ENCODE measurements around the gene SLC49A4. TPM values are rescaled to one million over a fixed set of nuclear protein-coding genes. Genes with fewer than 3 reads are reported as not detected.

The SLC49A4 gene
- total RNA-seq, 1 experiment from 2014 or later: 14.1 TPM

DNA sequence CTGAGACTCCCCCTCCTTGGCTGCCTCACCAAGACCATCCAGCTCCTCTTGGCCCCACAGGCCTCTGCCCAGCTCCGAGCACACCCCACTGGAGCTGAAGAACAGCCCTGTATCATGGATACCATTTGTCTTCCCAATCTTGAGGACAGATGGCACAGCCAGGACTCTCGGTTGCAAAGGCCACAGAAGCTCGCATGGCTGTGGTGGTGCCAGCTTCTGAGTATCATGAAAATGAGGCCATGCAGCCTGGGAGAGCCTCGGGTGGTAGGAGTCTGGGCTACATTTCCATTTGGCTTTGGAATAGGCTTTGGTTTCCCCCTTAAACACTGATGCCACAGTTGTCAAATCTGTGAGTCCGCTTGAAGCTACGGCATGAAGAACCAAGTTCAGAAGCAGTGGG lies 126.1 kb downstream of the SLC49A4 start:
- CTCF ChIA-PET: no interaction called here

DNA sequence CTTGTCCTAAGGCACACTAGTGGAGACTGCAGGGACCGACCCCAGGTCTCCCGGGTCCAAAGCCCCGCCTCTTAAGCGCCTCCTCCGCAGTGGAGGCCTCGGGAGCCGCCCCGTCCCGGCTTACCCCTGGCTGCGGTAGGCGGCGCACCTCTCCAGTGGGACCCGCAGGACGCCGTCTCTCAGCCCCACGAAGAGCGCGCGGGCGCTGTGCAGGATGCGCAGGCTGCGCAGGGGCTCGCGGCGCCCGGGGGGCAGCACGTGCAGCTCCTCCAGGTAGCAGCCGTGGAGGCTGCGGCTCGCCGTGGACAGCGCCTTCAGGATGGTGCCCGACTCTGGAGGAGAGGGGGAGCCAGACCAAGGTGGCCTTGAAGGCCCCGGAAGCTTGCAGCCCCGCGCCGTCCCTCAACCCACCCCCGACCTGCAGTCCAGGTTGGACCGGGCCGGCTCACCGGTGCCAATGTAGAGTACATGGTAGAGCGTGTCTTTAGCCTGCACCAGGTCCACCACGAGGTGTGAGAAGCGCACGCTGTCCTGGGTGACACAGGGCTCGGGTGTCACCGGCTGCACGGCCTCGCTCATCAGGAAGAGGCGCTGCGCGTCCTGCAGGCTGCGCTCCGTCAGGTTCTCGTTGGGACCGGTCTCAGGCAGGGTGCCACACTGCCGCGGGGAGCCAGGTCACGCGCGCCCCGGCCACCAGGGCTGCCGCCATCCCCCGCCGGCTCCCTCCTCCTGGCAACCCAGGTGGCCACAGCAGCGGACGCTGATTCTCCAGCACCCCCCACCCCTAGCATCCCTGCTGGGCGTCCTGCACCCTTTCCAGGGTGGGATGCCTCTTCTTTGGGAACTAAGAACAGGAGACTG lies 127.2 kb downstream of the SLC49A4 start:
- no peaks in the 10 kb centered on the region for H3K36me3 ChIP-seq (ENCODE audit: insufficient read depth, low read length, poor library complexity, severe bottlenecking)
- no peak overlapping the region for H3K27ac ChIP-seq (ENCODE audit: low read depth, low read length, poor library complexity, severe bottlenecking)
- no peaks in the 10 kb centered on the region for H3K9me3 ChIP-seq (ENCODE audit: low read depth, low read length, poor library complexity, severe bottlenecking)
- no TSS peak for BruUV-seq (replicated peaks)
- ChIA-PET CTCF (no interaction called here), POLR2A (ENCODE audit: low non-redundant PET) (no interaction called here)
- DNase-seq (ENCODE audit: low spot score): peak; percentile 51
- no peak overlapping the region for H3K4me3 ChIP-seq (ENCODE audit: low read depth, low read length, poor library complexity, severe bottlenecking)
- peak; percentile 44 for TF ChIP-seq EZH2 (IDR thresholded peaks at IDR 0.05; ENCODE audit: borderline replicate concordance, low read depth, low read length, poor library complexity, severe bottlenecking)
- TF ChIP-seq, protein P1, sequence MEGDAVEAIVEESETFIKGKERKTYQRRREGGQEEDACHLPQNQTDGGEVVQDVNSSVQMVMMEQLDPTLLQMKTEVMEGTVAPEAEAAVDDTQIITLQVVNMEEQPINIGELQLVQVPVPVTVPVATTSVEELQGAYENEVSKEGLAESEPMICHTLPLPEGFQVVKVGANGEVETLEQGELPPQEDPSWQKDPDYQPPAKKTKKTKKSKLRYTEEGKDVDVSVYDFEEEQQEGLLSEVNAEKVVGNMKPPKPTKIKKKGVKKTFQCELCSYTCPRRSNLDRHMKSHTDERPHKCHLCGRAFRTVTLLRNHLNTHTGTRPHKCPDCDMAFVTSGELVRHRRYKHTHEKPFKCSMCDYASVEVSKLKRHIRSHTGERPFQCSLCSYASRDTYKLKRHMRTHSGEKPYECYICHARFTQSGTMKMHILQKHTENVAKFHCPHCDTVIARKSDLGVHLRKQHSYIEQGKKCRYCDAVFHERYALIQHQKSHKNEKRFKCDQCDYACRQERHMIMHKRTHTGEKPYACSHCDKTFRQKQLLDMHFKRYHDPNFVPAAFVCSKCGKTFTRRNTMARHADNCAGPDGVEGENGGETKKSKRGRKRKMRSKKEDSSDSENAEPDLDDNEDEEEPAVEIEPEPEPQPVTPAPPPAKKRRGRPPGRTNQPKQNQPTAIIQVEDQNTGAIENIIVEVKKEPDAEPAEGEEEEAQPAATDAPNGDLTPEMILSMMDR (conservative IDR thresholded peaks at IDR 0.05; ENCODE audit: low read depth, low read length): peak; percentile 50
- no peaks in the 10 kb centered on the region for H3K4me1 ChIP-seq (ENCODE audit: insufficient read depth, low read length, poor library complexity, severe bottlenecking)
- peaks cover 68% of the 10 kb centered on the region for H3K27me3 ChIP-seq (replicated peaks; ENCODE audit: insufficient read depth, low read depth, low read length, poor library complexity)
- intact Hi-C loops (cut with micrococcal nuclease; ENCODE audit: unreplicated experiment): no loop called here

More for the DNA sequence above, 126.1 kb downstream of the SLC49A4 start:
- Histone ChIP-seq H3K27me3 (replicated peaks; ENCODE audit: insufficient read depth, low read depth, low read length, poor library complexity) (peaks cover 68% of the 10 kb centered on the region), H3K4me1 (ENCODE audit: insufficient read depth, low read length, poor library complexity, severe bottlenecking) (no peaks in the 10 kb centered on the region), H3K4me3 (ENCODE audit: low read depth, low read length, poor library complexity, severe bottlenecking) (no peak overlapping the region), H3K9me3 (ENCODE audit: low read depth, low read length, poor library complexity, severe bottlenecking) (no peaks in the 10 kb centered on the region), H3K27ac (ENCODE audit: low read depth, low read length, poor library complexity, severe bottlenecking) (no peak overlapping the region), H3K36me3 (ENCODE audit: insufficient read depth, low read length, poor library complexity, severe bottlenecking) (no peaks in the 10 kb centered on the region)
- DNase-seq (ENCODE audit: low spot score): no peak
- TF ChIP-seq, protein P1 (conservative IDR thresholded peaks at IDR 0.05; ENCODE audit: low read depth, low read length): no peak
- no peak for TF ChIP-seq EZH2 (IDR thresholded peaks at IDR 0.05; ENCODE audit: borderline replicate concordance, low read depth, low read length, poor library complexity, severe bottlenecking)
- POLR2A ChIA-PET (ENCODE audit: low non-redundant PET): no interaction called here
- no TSS peak for BruUV-seq (replicated peaks)
- intact Hi-C loops (cut with micrococcal nuclease; ENCODE audit: unreplicated experiment): no loop called here

DNA sequence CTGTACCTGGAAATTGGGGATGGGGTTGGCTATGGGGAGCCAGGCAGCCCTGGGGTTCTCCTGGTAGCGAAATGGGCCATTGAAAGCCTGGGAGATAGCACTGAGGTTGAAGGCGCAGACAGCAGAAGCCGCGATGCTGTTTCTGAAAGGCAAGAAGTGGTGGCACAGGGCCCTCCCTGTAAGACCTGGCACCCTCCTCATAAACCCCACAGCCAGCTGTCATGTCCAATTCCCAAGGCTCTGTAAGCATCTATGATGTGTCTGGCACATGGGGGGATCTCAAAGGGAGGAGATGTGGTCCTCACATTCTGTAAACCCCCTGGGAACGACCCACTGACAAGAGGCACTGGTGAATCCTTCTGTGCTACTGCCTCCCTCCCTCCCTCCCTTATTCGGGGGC lies 128.7 kb downstream of the SLC49A4 start:
- TF ChIP-seq EZH2 (IDR thresholded peaks at IDR 0.05; ENCODE audit: borderline replicate concordance, low read depth, low read length, poor library complexity, severe bottlenecking): no peak
- TF ChIP-seq, protein P1 (conservative IDR thresholded peaks at IDR 0.05; ENCODE audit: low read depth, low read length): no peak
- BruUV-seq (replicated peaks): no TSS peak
- peaks cover 54% of the 10 kb centered on the region for H3K27me3 ChIP-seq (replicated peaks; ENCODE audit: insufficient read depth, low read depth, low read length, poor library complexity)
- intact Hi-C loops (cut with micrococcal nuclease; ENCODE audit: unreplicated experiment): no loop called here
- H3K27ac ChIP-seq (ENCODE audit: low read depth, low read length, poor library complexity, severe bottlenecking): no peak overlapping the region
- no peaks in the 10 kb centered on the region for H3K36me3 ChIP-seq (ENCODE audit: insufficient read depth, low read length, poor library complexity, severe bottlenecking)
- no peaks in the 10 kb centered on the region for H3K9me3 ChIP-seq (ENCODE audit: low read depth, low read length, poor library complexity, severe bottlenecking)
- no peak overlapping the region for H3K4me3 ChIP-seq (ENCODE audit: low read depth, low read length, poor library complexity, severe bottlenecking)
- no peak for DNase-seq (ENCODE audit: low spot score)
- POLR2A ChIA-PET (ENCODE audit: low non-redundant PET): no interaction called here
- CTCF ChIA-PET: no interaction called here
- no peaks in the 10 kb centered on the region for H3K4me1 ChIP-seq (ENCODE audit: insufficient read depth, low read length, poor library complexity, severe bottlenecking)
